SK-N-SH treated with all-trans-retinoic acid at 6 μM for 48 hours (cell line): ENCODE results near the gene FBXW10.
"Not testable (repeated sequence)": the region's sequence is repeated elsewhere in the genome, so short reads cannot be mapped to it uniquely, and the experiment has no call there.

Experiments used
- GLIS3 ChIP-seq: fragments of 250-450 bp; sonication (Bioruptor Pico); IDR thresholded peaks from 2 replicates; pipeline ENCODE4 v1.5.0; 2020; ENCODE audit warnings: mild to moderate bottlenecking, moderate library complexity
- ZFP30 ChIP-seq: fragments of 450-650 bp; formaldehyde crosslinking; IDR thresholded peaks from 2 replicates; pipeline ENCODE4 v1.5.0; 2022; ENCODE audit warnings: mild to moderate bottlenecking, moderate library complexity
- ZNF565 ChIP-seq: fragments of 450-650 bp; formaldehyde crosslinking; conservative IDR thresholded peaks from 2 replicates; pipeline ENCODE4 v1.5.0; 2020; ENCODE audit warnings: low read depth, mild to moderate bottlenecking, moderate library complexity
- TF ChIP-seq, protein P1 (sequence below): fragments of 250-450 bp; sonication (Bioruptor Pico); IDR thresholded peaks from 2 replicates; pipeline ENCODE4 v1.5.1; 2021; ENCODE audit warnings: mild to moderate bottlenecking, moderate library complexity
- TF ChIP-seq, protein P2 (sequence below): fragments of 250-450 bp; sonication (Bioruptor Pico); IDR thresholded peaks from 2 replicates; pipeline ENCODE4 v1.8.0; 2020; ENCODE audit warnings: mild to moderate bottlenecking, moderate library complexity, borderline replicate concordance

DNA sequence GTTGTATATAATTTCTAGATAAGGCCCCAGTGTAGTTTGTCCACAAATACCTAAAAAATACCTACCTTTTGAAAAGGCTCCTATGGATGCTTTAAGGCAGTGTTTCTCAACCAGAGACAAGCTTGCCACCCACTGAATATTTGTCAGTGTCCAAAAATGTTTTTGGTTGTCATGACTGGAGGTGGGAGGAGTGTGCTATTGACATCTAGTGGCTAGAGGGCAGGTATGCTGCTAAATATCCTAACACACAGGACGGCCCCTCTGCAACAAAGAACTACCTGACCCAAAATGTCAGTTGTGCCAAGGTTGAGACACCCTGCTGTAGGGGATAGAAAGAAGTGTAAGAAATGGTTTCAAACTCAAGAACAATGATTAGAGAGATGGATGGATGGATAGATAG is 47.5 kb downstream of the FBXW10 start:
- not testable (repeated sequence) for TF ChIP-seq ZNF565, GLIS3, ZFP30 (CRISPR knock-in tag)
- TF ChIP-seq, protein P1, sequence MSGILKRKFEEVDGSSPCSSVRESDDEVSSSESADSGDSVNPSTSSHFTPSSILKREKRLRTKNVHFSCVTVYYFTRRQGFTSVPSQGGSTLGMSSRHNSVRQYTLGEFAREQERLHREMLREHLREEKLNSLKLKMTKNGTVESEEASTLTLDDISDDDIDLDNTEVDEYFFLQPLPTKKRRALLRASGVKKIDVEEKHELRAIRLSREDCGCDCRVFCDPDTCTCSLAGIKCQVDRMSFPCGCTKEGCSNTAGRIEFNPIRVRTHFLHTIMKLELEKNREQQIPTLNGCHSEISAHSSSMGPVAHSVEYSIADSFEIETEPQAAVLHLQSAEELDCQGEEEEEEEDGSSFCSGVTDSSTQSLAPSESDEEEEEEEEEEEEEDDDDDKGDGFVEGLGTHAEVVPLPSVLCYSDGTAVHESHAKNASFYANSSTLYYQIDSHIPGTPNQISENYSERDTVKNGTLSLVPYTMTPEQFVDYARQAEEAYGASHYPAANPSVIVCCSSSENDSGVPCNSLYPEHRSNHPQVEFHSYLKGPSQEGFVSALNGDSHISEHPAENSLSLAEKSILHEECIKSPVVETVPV (CRISPR knock-in tag): not testable (repeated sequence)
- TF ChIP-seq, protein P2, sequence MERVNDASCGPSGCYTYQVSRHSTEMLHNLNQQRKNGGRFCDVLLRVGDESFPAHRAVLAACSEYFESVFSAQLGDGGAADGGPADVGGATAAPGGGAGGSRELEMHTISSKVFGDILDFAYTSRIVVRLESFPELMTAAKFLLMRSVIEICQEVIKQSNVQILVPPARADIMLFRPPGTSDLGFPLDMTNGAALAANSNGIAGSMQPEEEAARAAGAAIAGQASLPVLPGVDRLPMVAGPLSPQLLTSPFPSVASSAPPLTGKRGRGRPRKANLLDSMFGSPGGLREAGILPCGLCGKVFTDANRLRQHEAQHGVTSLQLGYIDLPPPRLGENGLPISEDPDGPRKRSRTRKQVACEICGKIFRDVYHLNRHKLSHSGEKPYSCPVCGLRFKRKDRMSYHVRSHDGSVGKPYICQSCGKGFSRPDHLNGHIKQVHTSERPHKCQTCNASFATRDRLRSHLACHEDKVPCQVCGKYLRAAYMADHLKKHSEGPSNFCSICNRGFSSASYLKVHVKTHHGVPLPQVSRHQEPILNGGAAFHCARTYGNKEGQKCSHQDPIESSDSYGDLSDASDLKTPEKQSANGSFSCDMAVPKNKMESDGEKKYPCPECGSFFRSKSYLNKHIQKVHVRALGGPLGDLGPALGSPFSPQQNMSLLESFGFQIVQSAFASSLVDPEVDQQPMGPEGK (CRISPR knock-in tag): not testable (repeated sequence)
